ENCODE measurements around the gene SPATA6. TPM values are rescaled to one million over a fixed set of nuclear protein-coding genes. Genes with fewer than 3 reads are reported as not detected.
"Not testable (repeated sequence)": the region's sequence is repeated elsewhere in the genome, so short reads cannot be mapped to it uniquely, and the experiment has no call there.

Gene SPATA6
- total RNA-seq, 1 donor from 2014 or later = 26.0 TPM

DNA sequence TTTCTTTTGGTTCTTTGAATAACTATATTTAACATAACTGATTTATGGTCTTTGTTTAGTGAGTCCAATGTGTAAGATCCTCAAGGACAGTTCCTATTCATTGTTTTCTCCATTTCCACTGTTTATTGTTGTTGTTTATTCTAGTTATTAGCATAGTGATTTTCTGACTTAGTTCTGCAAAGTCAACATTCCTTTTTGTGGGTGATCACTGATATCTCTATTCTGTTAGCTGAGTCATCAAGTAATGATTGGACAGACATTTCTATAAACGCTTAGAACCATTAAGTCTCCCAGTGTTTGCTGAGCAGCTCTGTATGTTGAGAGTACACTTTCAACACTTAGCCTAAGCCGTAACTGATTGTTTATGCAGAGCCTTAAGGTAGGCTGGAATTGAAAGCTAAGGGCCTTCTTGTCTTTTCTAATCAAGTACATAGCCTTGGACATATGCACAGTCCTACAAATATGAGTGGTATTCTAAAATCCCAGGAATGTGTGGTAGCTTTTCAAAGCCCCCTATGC, 162.4 kb downstream of the SPATA6 start:
- Mint-ChIP-seq H3K36me3 (ENCODE audit: low read depth, unreplicated experiment) (peaks cover 14% of the 10 kb centered on the region), H3K27ac (ENCODE audit: unreplicated experiment) (no peak overlapping the region)
- TF ChIP-seq, protein P1, sequence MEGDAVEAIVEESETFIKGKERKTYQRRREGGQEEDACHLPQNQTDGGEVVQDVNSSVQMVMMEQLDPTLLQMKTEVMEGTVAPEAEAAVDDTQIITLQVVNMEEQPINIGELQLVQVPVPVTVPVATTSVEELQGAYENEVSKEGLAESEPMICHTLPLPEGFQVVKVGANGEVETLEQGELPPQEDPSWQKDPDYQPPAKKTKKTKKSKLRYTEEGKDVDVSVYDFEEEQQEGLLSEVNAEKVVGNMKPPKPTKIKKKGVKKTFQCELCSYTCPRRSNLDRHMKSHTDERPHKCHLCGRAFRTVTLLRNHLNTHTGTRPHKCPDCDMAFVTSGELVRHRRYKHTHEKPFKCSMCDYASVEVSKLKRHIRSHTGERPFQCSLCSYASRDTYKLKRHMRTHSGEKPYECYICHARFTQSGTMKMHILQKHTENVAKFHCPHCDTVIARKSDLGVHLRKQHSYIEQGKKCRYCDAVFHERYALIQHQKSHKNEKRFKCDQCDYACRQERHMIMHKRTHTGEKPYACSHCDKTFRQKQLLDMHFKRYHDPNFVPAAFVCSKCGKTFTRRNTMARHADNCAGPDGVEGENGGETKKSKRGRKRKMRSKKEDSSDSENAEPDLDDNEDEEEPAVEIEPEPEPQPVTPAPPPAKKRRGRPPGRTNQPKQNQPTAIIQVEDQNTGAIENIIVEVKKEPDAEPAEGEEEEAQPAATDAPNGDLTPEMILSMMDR (IDR thresholded peaks at IDR 0.05; ENCODE audit: unreplicated experiment) = no peak

DNA sequence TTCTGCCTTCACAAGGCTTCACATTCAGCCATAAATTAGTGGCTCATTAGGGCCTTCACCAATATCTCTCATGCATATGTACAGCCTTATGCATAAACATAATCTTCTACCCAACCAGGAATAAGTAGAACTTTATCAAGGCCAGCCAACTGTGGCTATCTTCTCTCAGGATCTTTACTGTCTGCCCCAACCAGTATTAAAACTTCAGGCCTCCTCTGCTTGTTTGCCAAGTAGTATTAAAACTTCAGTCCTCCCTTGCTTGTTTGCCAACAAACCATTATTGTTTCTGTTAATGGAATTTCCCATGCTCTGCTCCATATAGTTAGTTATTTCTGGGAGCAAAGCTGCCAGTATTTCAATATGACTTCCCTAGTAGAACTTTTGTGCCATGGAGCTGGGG, 169.4 kb downstream of the SPATA6 start:
- H3K4me1 Mint-ChIP-seq (ENCODE audit: unreplicated experiment) = no peaks in the 10 kb centered on the region
- TF ChIP-seq, protein P1 (IDR thresholded peaks at IDR 0.05; ENCODE audit: unreplicated experiment) = no peak
- no peaks in the 10 kb centered on the region for H3K9me3 Mint-ChIP-seq (ENCODE audit: unreplicated experiment)

More for the DNA sequence above, 162.4 kb downstream of the SPATA6 start:
- Mint-ChIP-seq H3K27me3 (ENCODE audit: unreplicated experiment) (no peaks in the 10 kb centered on the region), H3K9me3 (ENCODE audit: unreplicated experiment) (no peaks in the 10 kb centered on the region), H3K4me1 (ENCODE audit: unreplicated experiment) (no peaks in the 10 kb centered on the region), H3K4me3 (ENCODE audit: unreplicated experiment) (no peak overlapping the region)
- DNase-seq (ENCODE audit: low spot score) = no peak

DNA sequence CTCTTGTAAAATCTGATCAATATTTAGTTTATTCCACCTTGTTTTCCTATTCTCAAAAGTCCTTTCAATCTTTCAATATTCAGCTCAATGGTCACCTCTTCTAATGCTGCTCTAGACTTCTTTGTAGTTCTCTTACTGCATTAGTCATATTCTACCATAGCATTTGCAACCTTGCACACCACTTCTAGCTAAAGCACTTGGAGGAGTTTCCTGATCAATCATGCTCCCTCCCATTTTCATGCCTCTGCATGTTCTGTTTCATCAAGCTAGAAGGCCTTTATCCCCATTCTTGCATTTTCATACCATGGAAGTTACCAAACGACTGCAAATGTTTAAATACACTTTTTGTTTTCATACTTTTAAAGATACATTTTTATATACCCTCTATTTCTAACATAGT, 177.3 kb downstream of the SPATA6 start:
- Mint-ChIP-seq H3K4me3 (ENCODE audit: unreplicated experiment) (no peak overlapping the region), H3K9me3 (ENCODE audit: unreplicated experiment) (no peaks in the 10 kb centered on the region), H3K27ac (ENCODE audit: unreplicated experiment) (no peak overlapping the region), H3K36me3 (ENCODE audit: low read depth, unreplicated experiment) (peaks cover 11% of the 10 kb centered on the region), H3K4me1 (ENCODE audit: unreplicated experiment) (no peaks in the 10 kb centered on the region), H3K27me3 (ENCODE audit: unreplicated experiment) (peaks cover 4% of the 10 kb centered on the region)
- DNase-seq (ENCODE audit: low spot score) = no peak
- TF ChIP-seq, protein P1 (IDR thresholded peaks at IDR 0.05; ENCODE audit: unreplicated experiment) = no peak

More for the DNA sequence above, 169.4 kb downstream of the SPATA6 start:
- no peaks in the 10 kb centered on the region for H3K27me3 Mint-ChIP-seq (ENCODE audit: unreplicated experiment)
- no peaks in the 10 kb centered on the region for H3K36me3 Mint-ChIP-seq (ENCODE audit: low read depth, unreplicated experiment)
- H3K4me3 Mint-ChIP-seq (ENCODE audit: unreplicated experiment) = no peak overlapping the region
- no peak for DNase-seq (ENCODE audit: low spot score)
- no peak overlapping the region for H3K27ac Mint-ChIP-seq (ENCODE audit: unreplicated experiment)

DNA sequence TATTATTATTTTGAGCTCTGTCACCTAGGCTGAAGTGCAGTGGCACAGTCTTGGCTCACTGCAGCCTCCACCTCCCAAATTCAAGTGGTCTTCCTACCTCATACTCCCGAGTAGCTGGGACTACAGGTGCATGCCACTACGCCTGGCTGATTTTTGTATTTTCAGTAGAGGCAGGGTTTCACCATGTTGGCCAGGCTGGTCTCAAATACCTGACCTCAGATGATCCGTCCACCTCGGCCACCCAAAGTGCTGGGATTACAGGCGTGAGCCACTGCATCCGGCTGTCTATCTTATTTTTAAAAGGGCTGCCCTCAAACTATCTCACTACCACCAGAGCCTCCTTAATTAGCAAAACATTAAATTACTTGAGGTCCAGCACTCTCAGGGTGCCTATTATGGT, 177.9 kb downstream of the SPATA6 start:
- H3K9me3 Mint-ChIP-seq (ENCODE audit: unreplicated experiment); H3K27me3 Mint-ChIP-seq (ENCODE audit: unreplicated experiment); H3K4me3 Mint-ChIP-seq (ENCODE audit: unreplicated experiment); DNase-seq (ENCODE audit: low spot score); H3K4me1 Mint-ChIP-seq (ENCODE audit: unreplicated experiment); H3K27ac Mint-ChIP-seq (ENCODE audit: unreplicated experiment): not testable (repeated sequence)
- H3K36me3 Mint-ChIP-seq (ENCODE audit: low read depth, unreplicated experiment) = peaks cover 11% of the 10 kb centered on the region

DNA sequence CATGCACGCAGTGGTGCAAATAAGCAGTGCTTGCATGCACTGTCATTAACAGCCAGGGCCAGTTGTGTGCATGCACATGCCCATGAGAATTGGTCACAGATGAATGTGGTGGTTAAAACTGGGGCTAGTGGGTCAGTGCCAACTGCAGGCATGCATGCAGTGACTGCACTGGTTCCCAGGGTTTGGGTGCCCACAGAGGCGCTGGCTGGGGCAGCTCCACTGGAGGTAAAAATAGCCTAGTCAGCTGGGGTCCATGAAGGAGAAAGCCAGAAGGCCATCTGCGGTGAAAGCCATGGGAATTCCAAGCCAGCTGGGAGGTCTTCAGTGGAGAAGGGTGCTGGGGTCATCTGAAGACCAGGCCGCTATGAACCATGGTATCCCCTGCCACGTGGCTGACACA, 179.3 kb downstream of the SPATA6 start:
- no peaks in the 10 kb centered on the region for H3K4me1 Mint-ChIP-seq (ENCODE audit: unreplicated experiment)
- H3K9me3 Mint-ChIP-seq (ENCODE audit: unreplicated experiment) = no peaks in the 10 kb centered on the region
- DNase-seq (ENCODE audit: low spot score) = no peak
- no peak overlapping the region for H3K4me3 Mint-ChIP-seq (ENCODE audit: unreplicated experiment)
- H3K27ac Mint-ChIP-seq (ENCODE audit: unreplicated experiment) = no peak overlapping the region
- peaks cover 11% of the 10 kb centered on the region for H3K36me3 Mint-ChIP-seq (ENCODE audit: low read depth, unreplicated experiment)
- TF ChIP-seq, protein P1 (IDR thresholded peaks at IDR 0.05; ENCODE audit: unreplicated experiment) = no peak
- H3K27me3 Mint-ChIP-seq (ENCODE audit: unreplicated experiment) = peaks cover 6% of the 10 kb centered on the region

Data from endothelial cell (in vitro differentiated cells).